NCI-H1930 (cell line): ENCODE data around the gene XRCC3.

Experiments used
- DNase-seq, 2 experiments: peaks; one replicate each; lab custom pipeline; 2025; lab: John Stamatoyannopoulos, UW

The XRCC3 gene

DNA sequence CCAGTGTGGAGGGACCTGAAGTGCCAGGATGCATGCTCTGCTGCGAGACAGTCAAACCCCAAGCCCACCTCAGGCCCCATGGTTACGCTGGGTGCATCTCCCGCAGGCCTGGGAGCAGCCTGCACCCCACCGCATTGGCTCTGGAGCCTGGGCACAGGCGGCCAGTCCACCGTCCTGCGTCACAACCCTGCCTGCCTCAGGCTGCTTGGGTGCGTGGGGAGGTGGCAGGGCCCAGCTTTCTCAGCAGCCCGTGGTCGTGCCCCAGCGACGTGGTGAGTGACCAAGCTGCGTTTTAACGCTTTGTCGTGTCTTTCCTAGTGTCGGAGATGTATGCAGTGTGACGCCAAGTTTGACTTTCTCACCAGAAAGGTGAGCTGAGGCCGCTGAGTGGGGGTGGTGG is 11.2 kb upstream of the XRCC3 start:
- no peak for DNase-seq

GRCh38 chr14:103725739-103726395 is 10.6 kb upstream of the XRCC3 start:
- DNase-seq: no peak

- DNase-seq: no peak
Observed at GRCh38 chr14:103725001-103725682, 9.9 kb upstream of the XRCC3 start.

DNA sequence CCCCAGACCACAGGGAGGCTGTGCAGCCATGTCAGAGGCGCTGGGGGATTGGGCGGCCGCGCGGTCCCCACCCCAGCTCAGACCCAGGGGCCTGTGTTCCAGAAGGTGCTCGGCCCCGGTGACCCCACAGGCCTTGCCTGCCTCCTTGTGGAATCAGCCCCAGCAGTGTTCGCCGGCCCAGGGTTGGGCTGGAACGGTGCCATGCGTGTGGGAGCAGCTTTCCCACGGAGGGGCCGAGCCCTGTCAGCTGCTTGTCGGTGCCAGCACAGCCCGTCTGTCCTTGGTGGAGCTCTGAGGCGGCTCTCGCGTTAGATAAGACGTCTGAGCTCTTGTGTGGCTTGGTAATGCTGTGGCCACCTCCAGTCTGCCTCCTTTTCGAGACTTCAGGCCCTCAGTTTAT is 8.9 kb upstream of the XRCC3 start:
- no peak for DNase-seq

DNA sequence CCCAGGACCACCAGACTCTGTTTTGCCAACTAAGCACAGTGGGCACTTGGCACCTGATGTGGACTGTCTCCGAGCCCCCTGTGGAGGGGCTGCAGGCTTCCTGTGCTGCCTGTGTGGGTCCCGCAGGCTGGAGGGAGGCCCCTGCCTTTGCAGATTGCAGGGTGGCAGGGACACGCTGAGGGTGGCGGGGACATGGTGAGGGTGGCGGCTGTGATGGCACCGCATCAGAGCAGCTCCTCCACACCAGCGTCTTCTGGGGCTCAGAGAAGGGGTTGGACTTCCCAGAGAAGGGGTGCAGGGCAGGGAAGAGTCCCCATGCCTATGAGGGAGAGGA is 8.5 kb upstream of the XRCC3 start:
- DNase-seq: no peak

- no peak for DNase-seq
Observed at GRCh38 chr14:103721334-103722120, 6.3 kb upstream of the XRCC3 start.

DNA sequence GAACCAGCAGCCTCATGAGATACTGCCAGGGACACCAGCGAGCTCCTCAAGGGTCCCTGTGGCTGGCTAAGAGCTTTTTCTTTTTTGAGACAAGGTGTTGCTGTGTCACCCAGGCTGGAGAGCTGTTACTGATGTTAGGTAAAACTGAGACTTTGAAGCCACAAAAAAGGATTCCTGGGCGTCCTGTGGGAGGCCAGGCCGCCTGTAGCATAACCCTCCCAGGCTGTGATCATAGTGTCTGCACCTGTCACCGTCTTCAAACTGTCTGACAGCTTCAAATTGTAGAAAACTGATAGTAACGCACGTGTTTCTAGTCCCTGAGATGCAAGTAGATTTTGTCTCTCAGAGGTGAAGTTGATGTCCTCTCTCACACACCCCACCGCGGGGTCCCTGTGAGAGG is 4.5 kb upstream of the XRCC3 start:
- DNase-seq: no peak

DNA sequence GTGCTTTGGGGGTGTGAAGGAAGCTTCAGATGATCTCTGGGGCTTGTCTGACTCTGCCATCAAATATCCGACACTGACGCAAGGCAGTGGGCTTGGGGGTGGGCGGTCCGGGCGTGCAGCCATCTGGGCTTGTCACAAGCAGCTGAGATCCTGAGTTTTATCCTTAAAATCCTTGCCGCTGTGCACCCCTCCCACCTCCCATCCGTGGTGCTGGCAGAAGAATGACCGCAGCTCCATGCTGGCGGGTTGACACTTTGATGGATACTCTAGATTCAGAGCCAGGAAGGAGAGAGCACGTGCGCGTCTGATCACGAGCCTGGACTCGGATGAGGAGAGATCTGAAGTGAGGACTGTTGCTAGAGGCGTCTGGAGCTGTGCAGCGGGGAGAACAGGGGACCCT is 3.3 kb upstream of the XRCC3 start:
- no peak for DNase-seq

DNA sequence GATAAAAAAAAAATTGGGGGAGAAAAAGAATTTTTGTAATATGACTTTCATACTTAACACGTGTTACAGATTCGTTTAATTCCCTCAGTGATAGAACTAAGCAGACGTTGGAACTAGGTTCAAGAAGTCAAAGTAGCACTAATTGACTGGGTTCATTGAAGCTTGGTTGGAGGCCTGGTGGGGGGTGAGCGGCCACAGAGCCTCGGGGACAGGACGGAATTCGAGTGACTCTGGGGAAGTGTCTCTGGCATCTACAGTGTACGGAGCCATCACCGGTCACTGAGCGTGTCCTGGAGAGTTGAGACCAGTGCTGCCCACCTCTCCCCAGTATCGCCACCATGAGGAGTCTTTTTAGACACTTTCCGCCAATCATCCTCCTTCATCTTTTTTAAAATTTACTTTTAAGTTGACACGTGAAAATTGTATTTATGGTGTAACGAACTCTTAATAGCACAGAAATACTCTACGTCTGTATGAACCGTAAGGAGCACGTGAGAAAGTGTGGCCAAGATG is 1.7 kb upstream of the XRCC3 start:
- no peak for DNase-seq

GRCh38 chr14:103716091-103716801 is 995 bp upstream of the XRCC3 start:
- DNase-seq: no peak

DNA sequence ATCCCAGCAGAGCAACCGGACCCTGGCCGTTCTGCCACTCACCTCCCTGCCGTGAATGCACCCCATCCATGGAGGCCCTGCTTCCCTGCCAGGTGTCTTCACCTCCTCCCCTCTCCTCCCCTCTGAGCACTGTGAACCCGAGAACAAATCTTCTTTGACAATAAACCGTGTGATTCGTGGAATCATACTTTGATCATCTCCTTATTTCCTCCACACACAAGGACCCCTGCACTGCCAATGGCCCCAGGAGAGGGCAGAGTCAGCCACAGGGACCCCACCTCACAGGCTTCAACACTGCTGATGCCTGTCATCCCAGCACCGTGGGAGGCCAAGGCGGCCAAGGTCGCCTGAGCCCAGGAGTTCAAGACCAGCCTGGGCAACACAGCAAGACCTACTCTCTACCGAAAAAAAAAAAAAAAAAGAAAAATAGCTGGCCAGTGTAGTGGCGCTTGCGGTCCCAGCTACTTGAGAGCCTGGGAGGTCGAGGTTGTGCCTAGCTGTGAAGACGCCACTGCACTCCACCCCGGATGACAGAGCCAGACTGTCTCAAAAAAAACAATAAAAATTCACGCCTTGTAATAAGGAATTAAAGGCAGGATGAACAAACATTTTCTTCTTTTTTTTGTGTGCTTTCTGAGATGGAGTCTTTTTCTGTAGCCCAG is 1.1 kb downstream of the XRCC3 start:
- no peak for DNase-seq

DNA sequence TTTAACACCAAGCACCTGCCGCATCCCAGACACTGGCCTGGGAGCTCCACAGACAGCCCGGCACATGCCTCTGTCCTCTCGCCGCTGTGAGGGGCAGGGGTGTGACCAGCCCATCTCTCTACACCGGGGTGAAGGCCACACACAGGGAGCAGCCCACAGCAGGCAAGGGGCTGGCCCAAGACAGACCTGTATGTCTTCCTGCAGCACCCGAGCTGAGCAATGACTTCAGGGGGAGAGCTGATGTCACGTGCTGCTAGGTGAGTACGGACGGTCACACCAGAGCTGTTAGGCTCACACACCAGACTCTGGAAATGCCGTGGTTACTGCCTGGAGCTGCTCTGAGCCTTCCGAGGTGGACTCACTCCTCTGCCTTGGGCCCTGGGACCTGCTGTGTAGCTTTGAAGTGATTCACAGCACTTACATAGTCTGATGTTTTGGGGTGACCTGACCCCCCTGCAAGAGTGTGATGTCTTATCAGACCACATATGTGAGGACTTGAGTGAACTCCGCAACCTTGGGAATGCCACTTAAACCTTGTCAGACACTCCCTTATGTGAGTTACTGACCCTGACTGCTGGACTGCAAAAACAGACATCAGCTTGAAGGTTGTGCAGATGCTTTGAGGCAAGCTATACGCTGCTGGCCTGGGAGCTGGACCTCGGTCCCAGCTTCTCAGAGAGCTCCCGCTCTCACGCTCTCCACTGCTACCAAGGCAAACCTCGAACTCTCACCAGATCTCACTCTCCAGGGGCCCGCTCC is 1.8 kb downstream of the XRCC3 start:
- no peak for DNase-seq

- no peak for DNase-seq
Observed at GRCh38 chr14:103712633-103713247, 2.5 kb downstream of the XRCC3 start.

DNA sequence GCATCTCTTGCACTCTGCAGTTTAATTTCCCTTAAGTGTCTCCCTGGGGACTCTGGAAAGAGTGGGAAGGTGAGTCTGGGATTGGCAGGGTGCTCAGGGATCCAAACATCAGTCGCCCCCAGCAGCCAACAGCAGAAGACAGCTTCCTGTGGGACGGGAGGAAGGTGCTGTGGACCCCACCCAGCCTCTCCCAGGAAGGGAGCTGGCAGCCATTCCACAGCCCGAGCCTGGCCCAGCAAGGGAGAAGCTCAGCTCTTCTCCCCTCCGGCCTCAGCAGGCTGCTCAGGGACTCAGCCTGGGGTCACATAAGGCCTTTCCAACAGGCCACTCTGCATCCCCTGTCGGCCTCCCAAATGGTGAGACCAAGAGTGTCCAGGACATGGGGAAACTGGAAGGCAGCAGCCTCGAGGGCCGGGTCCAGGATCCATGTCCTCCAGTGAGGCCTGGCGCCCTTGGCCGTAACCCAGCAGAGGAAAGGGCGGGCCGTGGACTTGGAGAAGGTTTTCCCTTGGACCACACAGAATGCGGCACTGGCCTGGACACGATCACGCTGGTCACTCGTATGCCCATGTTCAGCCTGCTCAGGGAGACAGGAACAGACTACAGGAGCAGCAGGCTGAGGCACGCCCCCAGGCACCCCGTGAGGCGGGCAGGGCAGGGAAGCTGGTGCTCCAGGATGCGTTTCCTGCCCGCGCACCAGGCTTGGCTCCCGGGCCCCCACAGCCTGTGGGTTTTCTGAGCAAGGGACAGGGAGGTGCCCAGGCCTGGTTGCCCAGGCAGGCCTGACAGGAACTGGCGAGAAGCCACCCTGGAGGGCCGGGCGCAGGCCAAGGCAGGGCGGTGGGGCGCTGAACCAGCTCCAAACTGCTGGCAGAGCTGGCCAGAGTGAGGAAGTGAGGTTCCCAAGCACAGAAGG is 3.5 kb downstream of the XRCC3 start:
- no peak for DNase-seq

DNA sequence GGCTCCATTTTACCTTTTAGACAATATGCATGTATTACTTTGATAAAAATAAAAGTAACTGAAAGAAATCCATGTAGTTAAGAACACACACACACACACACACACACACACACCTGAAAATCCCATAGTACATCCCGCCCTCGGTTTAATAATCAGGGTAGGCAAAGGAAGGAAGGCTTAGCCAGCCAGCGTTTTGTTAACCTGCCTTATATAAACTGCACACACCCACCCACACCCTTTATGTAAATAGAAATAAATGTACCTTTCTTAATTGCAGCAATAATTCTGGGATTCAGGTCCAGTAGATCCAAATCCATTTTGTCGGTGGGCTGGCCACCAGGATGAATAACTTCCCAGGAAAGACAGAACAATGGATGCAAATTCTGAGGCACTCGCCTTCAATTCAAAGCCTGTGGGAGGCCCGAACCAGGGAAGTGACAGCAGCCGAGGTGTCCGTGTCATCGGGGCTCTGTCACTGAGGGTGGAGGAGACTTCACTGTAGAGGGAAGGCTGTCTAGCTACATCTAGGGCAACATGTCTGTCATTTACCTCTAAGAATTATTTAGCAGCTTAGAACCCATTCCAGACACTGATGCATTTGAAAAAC is 4.4 kb downstream of the XRCC3 start:
- no peak for DNase-seq

- no peak for DNase-seq
Observed at GRCh38 chr14:103709814-103710213, 5.4 kb downstream of the XRCC3 start.

GRCh38 chr14:103708750-103709187 is 6.5 kb downstream of the XRCC3 start:
- no peak for DNase-seq

GRCh38 chr14:103707329-103708263 is 7.7 kb downstream of the XRCC3 start:
- DNase-seq: no peak
